IMR-90 (cell line): ENCODE results near the gene AHDC1. TPM values are rescaled to one million over a fixed set of nuclear protein-coding genes. Genes with fewer than 3 reads are reported as not detected.

Experiments used
- ATAC-seq: fragments of 200-7000 bp; cut with Tn5 transposase; 2 replicates; pipeline ENCODE4 v1.9.1; 2020; ENCODE audit warnings: low read depth, mild to moderate bottlenecking, moderate library complexity
- BruUV-seq: library from RNA; stranded (reverse); fragments of 400-500 nt; replicated peaks from 2 replicates; lab custom pipeline; 2021; lab: Mats Ljungman, UMichigan
- CTCF ChIA-PET: fragments of 300-600 bp; formaldehyde crosslinking; extraction: SDS; loops from one replicate; lab custom pipeline; 2021; ENCODE audit warnings: antibody characterized with exemption; lab: Yijun Ruan, JAX
- POLR2A ChIA-PET: fragments of 300-600 bp; sonication (Branson Sonifier 250); formaldehyde crosslinking; loops from one replicate; lab custom pipeline; 2022; ENCODE audit warnings: antibody characterized with exemption; ENCODE audit not compliant: unreplicated experiment; lab: Charles Lee
- DNase-seq: peaks from one replicate; pipeline ENCODE4 v3.0.0; 2013
- H2AFZ ChIP-seq: replicated peaks from 2 replicates; pipeline ENCODE3; 2013; ENCODE audit warnings: low read length, mild to moderate bottlenecking; ENCODE audit not compliant: poor library complexity
- H2AK5ac ChIP-seq: 2 replicates; pipeline ENCODE4 v1.6.1; 2013; ENCODE audit warnings: low read depth, low read length, inconsistent platforms
- H2AK9ac ChIP-seq: replicated peaks from 2 replicates; pipeline ENCODE3; 2013; ENCODE audit warnings: mild to moderate bottlenecking, low read depth, low read length, moderate library complexity; ENCODE audit not compliant: poor library complexity
- H2BK120ac ChIP-seq: 2 replicates; pipeline ENCODE4 v1.6.1; 2013; ENCODE audit warnings: low read depth, low read length, inconsistent platforms
- H2BK15ac ChIP-seq: 3 replicates; pipeline ENCODE4 v1.6.1; 2013; ENCODE audit warnings: low read depth, low read length, inconsistent platforms
- H2BK20ac ChIP-seq: 2 replicates; pipeline ENCODE4 v1.6.1; 2013; ENCODE audit warnings: low read depth, mild to moderate bottlenecking, inconsistent platforms, low read length, moderate library complexity
- H2BK5ac ChIP-seq: 2 replicates; pipeline ENCODE4 v1.6.1; 2013; ENCODE audit warnings: mild to moderate bottlenecking, low read depth, low read length, inconsistent platforms; ENCODE audit not compliant: poor library complexity, severe bottlenecking
- H3K14ac ChIP-seq: replicated peaks from 2 replicates; pipeline ENCODE4 v1.6.1; 2013; ENCODE audit warnings: low read depth, low read length, inconsistent platforms
- H3K18ac ChIP-seq: 2 replicates; pipeline ENCODE4 v1.6.1; 2013; ENCODE audit warnings: low read depth, low read length, control low read depth
- H3K23ac ChIP-seq: 2 replicates; pipeline ENCODE4 v1.6.1; 2013; ENCODE audit warnings: low read depth, low read length, inconsistent platforms
- H3K27ac ChIP-seq: 2 replicates; pipeline ENCODE4 v1.5.1; 2013; ENCODE audit warnings: mild to moderate bottlenecking, control low read depth, low read length; ENCODE audit not compliant: insufficient read depth
- H3K27me3 ChIP-seq: 2 replicates; pipeline ENCODE4 v1.6.1; 2013; ENCODE audit warnings: low read length; ENCODE audit not compliant: control insufficient read depth, insufficient read depth
- H3K36me3 ChIP-seq: 2 replicates; pipeline ENCODE4 v1.6.1; 2013; ENCODE audit warnings: low read length, mixed read lengths; ENCODE audit not compliant: control insufficient read depth, insufficient read depth
- H3K4ac ChIP-seq: 2 replicates; pipeline ENCODE4 v1.6.1; 2013; ENCODE audit warnings: low read depth, low read length, inconsistent platforms
- H3K4me1 ChIP-seq: 2 replicates; pipeline ENCODE4 v1.6.1; 2013; ENCODE audit warnings: low read length, mixed read lengths; ENCODE audit not compliant: control insufficient read depth, insufficient read depth
- H3K4me2 ChIP-seq: 2 replicates; pipeline ENCODE4 v1.6.1; 2013; ENCODE audit warnings: low read depth, mild to moderate bottlenecking, control low read depth, low read length, moderate library complexity
- H3K4me3 ChIP-seq: 2 replicates; pipeline ENCODE4 v1.5.1; 2013; ENCODE audit warnings: low read depth, mild to moderate bottlenecking, control low read depth, low read length, moderate library complexity; ENCODE audit not compliant: insufficient read depth
- H3K56ac ChIP-seq: 2 replicates; pipeline ENCODE4 v1.6.1; 2013; ENCODE audit warnings: low read length, inconsistent platforms; ENCODE audit not compliant: insufficient read depth; ENCODE audit errors: extremely low read depth
- H3K79me1 ChIP-seq, 2 experiments: 2 replicates each; pipeline ENCODE4 v1.6.1; 2013; ENCODE audit warnings: low read length in 2 of 2, inconsistent platforms in 1 of 2, low read depth in 1 of 2
- H3K9ac ChIP-seq: 2 replicates; pipeline ENCODE4 v1.6.1; 2013; ENCODE audit warnings: low read depth, low read length, control low read depth
- H3K9me1 ChIP-seq: 2 replicates; pipeline ENCODE4 v1.6.1; 2013; ENCODE audit warnings: low read length, inconsistent platforms; ENCODE audit not compliant: insufficient read depth
- H3K9me3 ChIP-seq: 2 replicates; pipeline ENCODE4 v1.6.1; 2013; ENCODE audit warnings: low read length; ENCODE audit not compliant: control insufficient read depth, insufficient read depth
- H4K20me1 ChIP-seq: 2 replicates; pipeline ENCODE4 v1.6.1; 2013; ENCODE audit warnings: low read length, inconsistent platforms; ENCODE audit not compliant: insufficient read depth
- H4K5ac ChIP-seq: 2 replicates; pipeline ENCODE4 v1.6.1; 2013; ENCODE audit warnings: mild to moderate bottlenecking, low read depth, low read length, control low read depth
- H4K8ac ChIP-seq, 2 experiments: 2 replicates each; pipeline ENCODE4 v1.6.1; 2013; ENCODE audit warnings: low read depth in 2 of 2, low read length in 2 of 2, control low read depth in 1 of 2, inconsistent platforms in 1 of 2
- H4K91ac ChIP-seq: 2 replicates; pipeline ENCODE4 v1.6.1; 2013; ENCODE audit warnings: low read depth, low read length, inconsistent platforms; ENCODE audit not compliant: insufficient read depth
- BHLHE40 ChIP-seq: fragments of 150-350 bp; IDR thresholded peaks from 2 replicates; pipeline ENCODE4 v1.6.1; 2016; ENCODE audit warnings: mild to moderate bottlenecking, low read depth, low read length
- CEBPB ChIP-seq: IDR thresholded peaks from 2 replicates; pipeline ENCODE4 v1.6.1; 2012; ENCODE audit warnings: low read depth, low read length, improper control_type of control experiment
- ELK1 ChIP-seq: fragments of 150-350 bp; IDR thresholded peaks from 2 replicates; pipeline ENCODE4 v1.6.1; 2016; ENCODE audit warnings: low read depth, mild to moderate bottlenecking, low read length, moderate library complexity, borderline replicate concordance
- FOS ChIP-seq: fragments of 150-350 bp; IDR thresholded peaks from 2 replicates; pipeline ENCODE4 v1.6.1; 2016; ENCODE audit warnings: low read depth, low read length
- MAZ ChIP-seq: IDR thresholded peaks from 2 replicates; pipeline ENCODE4 v1.6.1; 2012; ENCODE audit warnings: low read depth, mild to moderate bottlenecking, low read length, improper control_type of control experiment, moderate library complexity, borderline replicate concordance
- MXI1 ChIP-seq: IDR thresholded peaks from 2 replicates; pipeline ENCODE4 v1.6.1; 2012; ENCODE audit warnings: low read depth, mild to moderate bottlenecking, low read length, moderate library complexity, borderline replicate concordance
- POLR2A ChIP-seq: IDR thresholded peaks from 2 replicates; pipeline ENCODE4 v1.6.1; 2012; ENCODE audit warnings: mild to moderate bottlenecking, low read depth, low read length
- RAD21 ChIP-seq: IDR thresholded peaks from 2 replicates; pipeline ENCODE4 v1.6.1; 2012; ENCODE audit warnings: low read length, improper control_type of control experiment
- SMC3 ChIP-seq: fragments of 150-350 bp; IDR thresholded peaks from 2 replicates; pipeline ENCODE4 v1.6.1; 2016; ENCODE audit warnings: low read depth, mild to moderate bottlenecking, antibody characterized with exemption, low read length, moderate library complexity
- WGBS, 2 experiments: methylation state at CpG; one replicate each; pipeline versions ENCODE4 v1.1.5 to v1.1.7; 2013; ENCODE audit warnings: missing lambda C conversion rate in 2 of 2; ENCODE audit not compliant: insufficient read length in 1 of 2; ENCODE audit errors: extremely low coverage in 2 of 2; 5-methylcytosine and 5-hydroxymethylcytosine counted together
- dilution Hi-C: fragments of 300-500 bp; cut with HindIII; formaldehyde crosslinking; loops from one replicate; pipeline ENCODE4 v1.14.3; 2018; ENCODE audit warnings: low sequenced_read_pairs; ENCODE audit not compliant: unreplicated experiment
- in situ Hi-C: fragments of 300-500 bp; cut with MboI; formaldehyde crosslinking; loops from 3 replicates; pipeline ENCODE4 v1.14.3; 2019; ENCODE audit warnings: low sequenced_read_pairs, inconsistent platforms, mixed read lengths
- intact Hi-C: fragments of 100-400 bp; cut with micrococcal nuclease; formaldehyde crosslinking; loops from 2 replicates; pipeline ENCODE4 v1.10.0; 2022
- polyA plus RNA-seq, 3 experiments: library from polyadenylated mRNA; depleted of rRNA; stranded (reverse); fragments of >200 nt; gene quantifications; 2 replicates each; pipeline ENCODE4 v1.2.3, GENCODE V29; 2012; ENCODE audit warnings: low replicate concordance in 1 of 3
- total RNA-seq: library from RNA; depleted of rRNA; stranded (reverse); fragments of >200 nt; gene quantifications from 2 replicates; pipeline ENCODE4 v1.2.3, GENCODE V29; 2012

Gene AHDC1
- total and polyA plus RNA-seq, 2 of the 4 experiments (the other 2 are of a cell fraction): 2.0 to 11.6 TPM

GRCh38 chr1:27607239-27607804, 3.4 kb upstream of the AHDC1 start:
- no peak for TF ChIP-seq MXI1
- no peak for TF ChIP-seq BHLHE40
- TF ChIP-seq ELK1: no peak
- TF ChIP-seq RAD21: no peak
- no peak for TF ChIP-seq POLR2A
- TF ChIP-seq FOS: no peak
- no peak for TF ChIP-seq CEBPB
- TF ChIP-seq SMC3: no peak
- TF ChIP-seq MAZ: no peak
- Histone ChIP-seq H3K27me3 (peaks cover 26% of the 10 kb centered on the region), H4K5ac (no peak overlapping the region), H2BK120ac (no peak overlapping the region), H2AK5ac (peak overlapping the region; percentile 43; the same call in 1 of the 2 replicates), H3K4ac (no peak overlapping the region), H2BK5ac (no peak overlapping the region), H3K27ac (no peak overlapping the region), H3K9me1 (no peaks in the 10 kb centered on the region), H3K18ac (no peak overlapping the region), H2BK20ac (no peak overlapping the region), H2AFZ (peak overlapping the region; percentile 15), H3K23ac (no peak overlapping the region), H3K14ac (no peak overlapping the region), H3K9me3 (no peaks in the 10 kb centered on the region), H4K8ac (no peak overlapping the region), H3K36me3 (no peaks in the 10 kb centered on the region), H2AK9ac (peak overlapping the region; percentile 53), H3K4me2 (no peak overlapping the region), H4K91ac (no peak overlapping the region), H2BK15ac (no peak overlapping the region), H3K4me1 (no peaks in the 10 kb centered on the region; the same call in 1 of the 2 replicates), H3K9ac (no peak overlapping the region), H3K4me3 (no peak overlapping the region), H3K79me1 (peaks cover 0 to 3% of the 10 kb centered on the region in 2 experiments; a peak in 1 of 4 replicates), H4K20me1 (peaks cover 4% of the 10 kb centered on the region), H3K56ac (no peak overlapping the region)
- ATAC-seq: no peak
- ChIA-PET CTCF (interaction anchor here (0.6 to 1.5 kb wide), 13 partner anchors 14 to 307 kb away, joined by 3 to 6 read pairs (median 4); no protein-coding TSS in a partner anchor), POLR2A (no interaction called here)
- 14% methylated on average over 1 of the region's 11 CpGs; no CpG with 5 or more reads in 1 of the 2 experiments for WGBS, 2 experiments
- in situ Hi-C loops (loop anchor here (5.0 kb wide), 2 partner anchors 210 to 305 kb away; no protein-coding TSS in a partner anchor), dilution Hi-C loops (no loop called here), intact Hi-C loops (no loop called here)
- BruUV-seq: no TSS peak
- DNase-seq: no peak
